Gastrocnemius medialis (tissue), 4 donors: ENCODE data around the gene OR52L1.

ENCODE experiments used
- CTCF ChIP-seq, 5 experiments: fragments of 450-650 bp in 3 of 5; fragments of 200-600 bp in 2 of 5; sonication (generic) in 2 of 5; IDR thresholded peaks in 4 of 5; conservative IDR thresholded peaks in 1 of 5; 1 replicate in 4 of 5; 2 replicates in 1 of 5; pipeline ENCODE4 v1.5.1; 2016 to 2019; ENCODE audit warnings: antibody characterized with exemption in 5 of 5, mild to moderate bottlenecking in 3 of 5, moderate library complexity in 3 of 5
- POLR2A ChIP-seq, 2 donors: fragments of 450-650 bp; IDR thresholded peaks; one replicate each; pipeline ENCODE4 v1.6.1; 2017; ENCODE audit warnings: antibody characterized with exemption in 2 of 2, mild to moderate bottlenecking in 2 of 2, moderate library complexity in 2 of 2

GRCh38 chr11:5955586-5955985 lies 31.2 kb downstream of the OR52L1 start:
- TF ChIP-seq CTCF (IDR thresholded peaks at IDR 0.05 in 4 of 5, conservative IDR thresholded peaks at IDR 0.05 in 1 of 5) (no peak), POLR2A (IDR thresholded peaks at IDR 0.05) (no peak)
